Suprapubic skin (tissue), 4 donors: Measurements from ENCODE around the gene NEU2.

Experiments
- CTCF ChIP-seq, 2 donors: fragments of 200-600 bp in 1 of 2; fragments of 450-650 bp in 1 of 2; sonication (generic) in 1 of 2; IDR thresholded peaks; one replicate each; pipeline ENCODE4 v1.5.1; 2016 to 2019; ENCODE audit warnings: antibody characterized with exemption in 2 of 2, mild to moderate bottlenecking in 1 of 2, moderate library complexity in 1 of 2
- EP300 ChIP-seq: sonication (generic); formaldehyde crosslinking; IDR thresholded peaks from one replicate; pipeline ENCODE4 v1.6.1; 2017; ENCODE audit warnings: antibody characterized with exemption
- POLR2A ChIP-seq, 2 donors: fragments of 450-650 bp; IDR thresholded peaks; one replicate each; pipeline ENCODE4 v1.6.1; 2017; ENCODE audit warnings: antibody characterized with exemption in 2 of 2, mild to moderate bottlenecking in 2 of 2, moderate library complexity in 2 of 2
- POLR2AphosphoS5 ChIP-seq, 3 donors: sonication (generic); formaldehyde crosslinking; IDR thresholded peaks; one replicate each; pipeline ENCODE4 v1.6.1; 2017; ENCODE audit warnings: antibody characterized with exemption in 3 of 3

GRCh38 chr2:233023761-233024410 is 8.6 kb upstream of the NEU2 start:
- TF ChIP-seq CTCF (IDR thresholded peaks at IDR 0.05) (no peak), POLR2AphosphoS5 (IDR thresholded peaks at IDR 0.05) (no peak), EP300 (no peak), POLR2A (IDR thresholded peaks at IDR 0.05) (no peak)
